Measurements from ENCODE around the gene OR14I1. TPM values are rescaled to one million over a fixed set of nuclear protein-coding genes. Genes with fewer than 3 reads are reported as not detected.

OR14I1 gene
- total RNA-seq, 1 donor from 2014 or later, result not detected

- Mint-ChIP-seq H3K27me3 (no peaks in the 10 kb centered on the region), H3K9me3 (ENCODE audit: low read depth) (peaks cover 54% of the 10 kb centered on the region), H3K4me1 (ENCODE audit: low read depth) (no peaks in the 10 kb centered on the region), H3K4me3 (ENCODE audit: low read depth) (no peak overlapping the region), H3K36me3 (ENCODE audit: insufficient read depth) (peaks cover 4% of the 10 kb centered on the region), H3K27ac (no peak overlapping the region)
- DNase-seq (ENCODE audit: low spot score, unreplicated experiment), result no peak
- TF ChIP-seq CTCF (IDR thresholded peaks at IDR 0.05; ENCODE audit: unreplicated experiment), result no peak
Measured at GRCh38 chr1:248740876-248741275, 38.3 kb upstream of the OR14I1 start.

- Mint-ChIP-seq H3K4me1 (ENCODE audit: low read depth) (no peaks in the 10 kb centered on the region), H3K27me3 (no peaks in the 10 kb centered on the region), H3K4me3 (ENCODE audit: low read depth) (no peak overlapping the region), H3K9me3 (ENCODE audit: low read depth) (peaks cover 54% of the 10 kb centered on the region), H3K27ac (no peak overlapping the region), H3K36me3 (ENCODE audit: insufficient read depth) (peaks cover 4% of the 10 kb centered on the region)
- DNase-seq (ENCODE audit: low spot score, unreplicated experiment), result no peak
- TF ChIP-seq CTCF (IDR thresholded peaks at IDR 0.05; ENCODE audit: unreplicated experiment), result no peak
Measured at GRCh38 chr1:248739572-248740205, 37.1 kb upstream of the OR14I1 start.

- no peak for TF ChIP-seq CTCF (IDR thresholded peaks at IDR 0.05; ENCODE audit: unreplicated experiment)
- Mint-ChIP-seq H3K36me3 (ENCODE audit: insufficient read depth) (peaks cover 4% of the 10 kb centered on the region), H3K4me3 (ENCODE audit: low read depth) (no peak overlapping the region), H3K27ac (no peak overlapping the region), H3K9me3 (ENCODE audit: low read depth) (peaks cover 61% of the 10 kb centered on the region), H3K4me1 (ENCODE audit: low read depth) (no peaks in the 10 kb centered on the region), H3K27me3 (no peaks in the 10 kb centered on the region)
- DNase-seq (ENCODE audit: low spot score, unreplicated experiment), result no peak
Measured at GRCh38 chr1:248737457-248737856, 34.9 kb upstream of the OR14I1 start.

- no peak for TF ChIP-seq CTCF (IDR thresholded peaks at IDR 0.05; ENCODE audit: unreplicated experiment)
- no peaks in the 10 kb centered on the region for H3K4me1 Mint-ChIP-seq (ENCODE audit: low read depth)
- DNase-seq (ENCODE audit: low spot score, unreplicated experiment), result no peak
- no peaks in the 10 kb centered on the region for H3K27me3 Mint-ChIP-seq
- H3K27ac Mint-ChIP-seq, result no peak overlapping the region
- peaks cover 4% of the 10 kb centered on the region for H3K36me3 Mint-ChIP-seq (ENCODE audit: insufficient read depth)
- peaks cover 66% of the 10 kb centered on the region for H3K9me3 Mint-ChIP-seq (ENCODE audit: low read depth)
- H3K4me3 Mint-ChIP-seq (ENCODE audit: low read depth), result no peak overlapping the region
Measured at GRCh38 chr1:248736977-248737376, 34.4 kb upstream of the OR14I1 start.

GRCh38 chr1:248733566-248733965 is 31.0 kb upstream of the OR14I1 start:
- Mint-ChIP-seq H3K27me3 (no peaks in the 10 kb centered on the region), H3K9me3 (ENCODE audit: low read depth) (peaks cover 70% of the 10 kb centered on the region), H3K27ac (no peak overlapping the region), H3K4me1 (ENCODE audit: low read depth) (no peaks in the 10 kb centered on the region), H3K36me3 (ENCODE audit: insufficient read depth) (peaks cover 3% of the 10 kb centered on the region), H3K4me3 (ENCODE audit: low read depth) (no peak overlapping the region)
- no peak for TF ChIP-seq CTCF (IDR thresholded peaks at IDR 0.05; ENCODE audit: unreplicated experiment)
- DNase-seq (ENCODE audit: low spot score, unreplicated experiment), result no peak

Measured in progenitor cell of endocrine pancreas (in vitro differentiated cells).